Measurements from ENCODE around the gene OMP. TPM values are rescaled to one million over a fixed set of nuclear protein-coding genes. Genes with fewer than 3 reads are reported as not detected.

Gene OMP
- total and polyA plus RNA-seq, 2 of the 13 experiments (the other 11 are each of a cell fraction or from before 2014, with no cell fraction given), result not detected

- TF ChIP-seq MAZ (IDR thresholded peaks at IDR 0.05; ENCODE audit: borderline replicate concordance, low read depth, low read length) (0 out of 2 replicates have a peak, but pooled peaks have one; percentile 23), MAZ (CRISPR knock-in tag; IDR thresholded peaks at IDR 0.05; ENCODE audit: low read depth) (peak; percentile 78; the same call in 1 of the 2 replicates), ZNF343 (CRISPR knock-in tag; IDR thresholded peaks at IDR 0.05) (peak; percentile 89; the same call in 1 of the 2 replicates), NCOA1 (CRISPR knock-in tag; IDR thresholded peaks at IDR 0.05) (no peak), NFAT5 (CRISPR knock-in tag; IDR thresholded peaks at IDR 0.05) (0 out of 2 replicates have a peak, but pooled peaks have one; percentile 47), AHDC1 (CRISPR knock-in tag; IDR thresholded peaks at IDR 0.05; ENCODE audit: borderline replicate concordance) (no peak), ZNF317 (CRISPR knock-in tag; IDR thresholded peaks at IDR 0.05) (no peak), SRSF1 (optimal IDR thresholded peaks at IDR 0.05; ENCODE audit: low read depth, low read length) (peak; percentile 51), ZNF678 (CRISPR knock-in tag; IDR thresholded peaks at IDR 0.05) (peak; percentile 77; the same call in 1 of the 2 replicates), ZNF280D (CRISPR knock-in tag; IDR thresholded peaks at IDR 0.05) (0 out of 2 replicates have a peak, but pooled peaks have one; percentile 40), KDM3A (CRISPR knock-in tag; IDR thresholded peaks at IDR 0.05; ENCODE audit: low read depth) (peak; percentile 57; the same call in 1 of the 2 replicates), ZBTB25 (CRISPR knock-in tag; IDR thresholded peaks at IDR 0.05) (no peak)
These were observed 24.7 kb downstream of the OMP start (continued) for GRCh38 chr11:77127235-77127911.

Measured in HepG2 (cell line).